ENCODE data around the gene TNFSF11.
"Not testable (repeated sequence)": the region's sequence is repeated elsewhere in the genome, so short reads cannot be mapped to it uniquely, and the experiment has no call there.

Gene TNFSF11, protein sequence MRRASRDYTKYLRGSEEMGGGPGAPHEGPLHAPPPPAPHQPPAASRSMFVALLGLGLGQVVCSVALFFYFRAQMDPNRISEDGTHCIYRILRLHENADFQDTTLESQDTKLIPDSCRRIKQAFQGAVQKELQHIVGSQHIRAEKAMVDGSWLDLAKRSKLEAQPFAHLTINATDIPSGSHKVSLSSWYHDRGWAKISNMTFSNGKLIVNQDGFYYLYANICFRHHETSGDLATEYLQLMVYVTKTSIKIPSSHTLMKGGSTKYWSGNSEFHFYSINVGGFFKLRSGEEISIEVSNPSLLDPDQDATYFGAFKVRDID

DNA sequence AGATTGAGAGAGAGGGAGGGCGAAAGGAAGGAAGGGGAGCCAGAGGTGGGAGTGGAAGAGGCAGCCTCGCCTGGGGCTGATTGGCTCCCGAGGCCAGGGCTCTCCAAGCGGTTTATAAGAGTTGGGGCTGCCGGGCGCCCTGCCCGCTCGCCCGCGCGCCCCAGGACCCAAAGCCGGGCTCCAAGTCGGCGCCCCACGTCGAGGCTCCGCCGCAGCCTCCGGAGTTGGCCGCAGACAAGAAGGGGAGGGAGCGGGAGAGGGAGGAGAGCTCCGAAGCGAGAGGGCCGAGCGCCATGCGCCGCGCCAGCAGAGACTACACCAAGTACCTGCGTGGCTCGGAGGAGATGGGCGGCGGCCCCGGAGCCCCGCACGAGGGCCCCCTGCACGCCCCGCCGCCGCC is at the start of gene TNFSF11:
TNFSF11 (plus strand) TSS at position 142 of the 400 bp plus-strand sequence; CDS start at position 294, 152 bp downstream.
- no peak for DNase-seq

DNA sequence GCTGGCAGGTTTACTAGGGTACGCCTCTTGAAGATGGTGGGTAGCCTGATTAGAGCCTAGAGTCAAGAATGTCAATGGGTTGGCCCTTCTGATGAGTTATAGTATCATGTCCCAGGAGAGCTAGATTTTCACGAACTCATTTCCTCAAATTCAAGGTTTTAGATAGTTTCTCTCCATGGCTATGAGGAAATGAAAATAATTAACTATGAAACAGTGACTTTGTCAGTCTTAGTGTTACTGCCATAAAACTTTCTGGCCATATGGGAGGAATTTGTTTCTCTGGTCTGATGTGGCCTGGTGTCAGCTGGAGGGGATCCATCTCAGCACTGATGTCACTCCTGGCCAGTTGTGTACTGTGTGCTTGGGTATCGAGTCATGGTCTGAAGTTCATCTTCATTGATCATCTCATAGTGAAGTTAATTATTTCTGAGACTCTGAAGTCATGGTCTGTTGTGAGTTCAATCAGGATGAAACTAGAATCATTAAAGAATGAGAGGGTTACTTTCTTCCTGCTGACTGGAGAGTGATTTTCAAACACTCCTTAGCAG is 49.4 kb upstream of the TNFSF11 start:
- DNase-seq: no peak

DNA sequence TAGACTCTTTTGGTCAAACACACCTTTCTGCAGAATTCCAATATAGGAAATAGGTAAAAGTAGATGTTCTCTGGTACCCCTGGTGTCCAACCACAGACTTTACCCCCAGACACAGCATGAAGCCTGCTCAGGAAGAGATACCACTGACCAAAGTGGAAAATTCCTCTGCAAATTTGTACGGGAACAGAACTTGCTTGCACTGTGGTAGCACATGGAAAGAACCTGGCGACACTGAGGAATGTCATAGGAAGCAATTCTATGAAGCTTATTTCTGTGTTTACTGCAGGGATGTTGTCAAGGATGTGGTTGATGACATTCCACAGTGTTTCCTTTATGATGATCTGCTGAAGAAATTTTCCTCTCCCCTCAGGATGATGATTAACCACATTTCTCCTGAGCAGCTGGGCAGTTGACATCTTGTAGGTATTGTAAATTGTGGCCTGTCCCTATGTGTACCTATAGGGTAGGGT is 48.9 kb upstream of the TNFSF11 start:
- DNase-seq: no peak

DNA sequence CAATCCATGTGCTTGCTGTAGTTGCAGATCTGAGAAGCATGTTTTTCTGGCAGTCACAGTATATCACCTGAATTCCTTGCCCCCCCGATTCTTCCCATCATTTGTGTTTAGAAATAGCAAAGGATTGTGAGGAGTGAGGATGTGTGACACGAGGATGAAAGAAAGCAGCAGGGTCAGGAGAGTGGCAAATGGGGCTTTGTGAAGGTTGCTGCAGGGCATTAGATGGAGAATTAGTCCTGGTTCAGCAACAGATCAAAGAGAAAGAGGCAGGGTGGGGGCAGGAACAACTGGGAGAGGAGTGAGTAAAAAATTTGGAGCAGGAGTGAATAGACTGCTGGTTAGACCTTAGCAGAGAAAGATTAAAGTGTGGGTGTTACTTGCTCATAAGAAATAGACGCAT is 47.7 kb upstream of the TNFSF11 start:
- DNase-seq: no peak

DNA sequence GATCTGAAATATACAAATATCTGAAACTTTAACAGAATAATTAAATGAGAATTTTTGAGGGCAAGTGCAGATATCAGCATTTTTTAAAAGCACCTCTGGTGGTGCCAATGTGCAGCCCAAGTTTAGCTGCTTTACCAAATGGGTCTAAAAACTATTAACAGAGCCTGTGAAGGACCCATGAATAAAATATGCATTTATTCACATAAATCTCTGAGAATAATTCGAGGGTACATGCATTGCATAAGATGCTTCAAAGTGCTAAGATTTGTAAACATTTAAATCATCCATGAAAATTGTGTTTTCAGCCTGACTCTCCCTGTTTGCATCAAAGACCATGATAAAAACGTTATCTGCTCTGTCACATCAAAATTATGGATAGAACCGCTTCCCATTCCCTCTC is 47.1 kb upstream of the TNFSF11 start:
- DNase-seq: no peak

DNA sequence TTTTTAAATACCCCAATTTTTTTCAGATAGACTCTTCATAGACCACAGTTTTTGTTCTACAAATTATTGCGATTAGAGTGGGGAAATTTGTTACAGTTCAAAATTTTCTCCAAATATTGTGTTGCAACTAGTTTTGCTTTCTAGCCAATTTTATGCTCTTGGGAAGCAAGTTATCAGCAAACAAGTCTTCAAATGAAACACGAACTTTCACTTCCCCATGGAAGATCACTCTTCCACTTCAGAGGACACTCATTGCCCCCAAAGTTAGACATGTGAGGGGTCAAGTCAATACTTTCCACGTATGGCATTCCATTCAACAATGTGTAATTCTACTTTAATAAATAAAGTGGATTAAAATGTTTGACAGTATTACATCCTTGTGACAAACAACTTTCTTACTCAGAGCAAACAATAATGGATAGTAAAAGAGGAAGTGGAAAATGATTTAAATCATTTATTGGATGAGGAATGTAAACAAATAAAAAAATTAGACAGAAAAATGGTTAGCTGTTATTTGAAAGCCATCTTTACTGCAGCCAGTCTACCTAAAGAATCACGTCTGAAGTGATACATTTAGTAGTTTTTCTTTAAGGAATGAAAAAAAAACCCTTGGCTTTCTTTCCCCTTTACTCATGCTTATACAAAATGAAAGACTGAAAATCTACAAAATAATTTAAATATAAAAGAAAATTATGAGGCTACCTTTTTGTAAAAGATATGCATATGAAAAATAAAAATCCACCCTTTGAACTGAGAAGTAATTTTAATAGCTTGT is 41.2 kb upstream of the TNFSF11 start:
- DNase-seq: no peak

DNA sequence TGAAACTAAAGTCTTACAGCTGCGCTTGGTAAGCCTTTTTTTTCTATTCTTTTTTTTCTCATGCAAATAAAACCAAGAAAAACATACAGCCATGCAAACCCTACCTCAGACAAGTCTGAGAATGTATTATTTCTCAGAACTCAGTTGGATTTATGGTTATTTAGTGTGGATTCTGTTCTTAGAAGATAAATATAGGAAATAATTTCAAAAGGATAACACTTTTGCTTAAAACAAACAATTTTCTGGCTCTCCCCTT is 40.7 kb upstream of the TNFSF11 start:
- no peak for DNase-seq

DNA sequence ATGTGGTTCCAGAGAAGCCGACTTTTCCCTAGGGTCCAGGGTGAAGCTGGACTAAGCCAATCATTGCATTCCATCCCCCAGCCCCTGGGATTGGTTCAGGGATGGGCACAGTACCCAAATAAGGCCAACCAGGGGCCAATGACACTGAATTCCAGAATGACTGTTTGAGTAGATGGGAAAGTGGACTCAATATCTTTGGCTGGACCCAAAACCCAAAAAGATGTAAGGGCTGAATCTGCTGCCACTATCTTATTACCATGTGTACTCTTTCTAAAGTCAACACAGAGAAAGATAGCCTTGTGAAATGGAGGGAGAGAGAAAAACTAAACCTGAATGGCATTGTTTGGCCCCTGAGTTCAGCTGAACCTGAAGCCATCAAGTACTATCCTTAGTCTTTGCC is 39.2 kb upstream of the TNFSF11 start:
- DNase-seq: no peak

DNA sequence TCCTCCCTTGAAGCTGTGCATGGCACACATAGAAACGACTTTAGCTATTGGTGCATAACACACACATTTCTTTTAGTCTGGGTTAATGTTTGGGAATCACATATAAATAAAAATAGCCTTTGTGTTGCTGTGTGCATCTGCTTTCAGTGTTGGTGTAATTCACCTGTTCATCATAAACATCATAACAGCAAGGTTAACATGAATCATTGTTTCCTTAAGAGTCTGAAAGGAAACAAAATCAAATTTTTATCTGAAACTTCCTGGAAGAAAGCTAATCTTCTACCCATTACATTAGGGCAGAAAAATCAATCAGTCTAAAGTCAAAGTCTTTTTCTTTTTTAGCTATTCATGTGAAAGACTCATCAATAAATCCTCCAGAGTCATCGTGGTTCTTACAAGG is 35.0 kb upstream of the TNFSF11 start:
- no peak for DNase-seq

DNA sequence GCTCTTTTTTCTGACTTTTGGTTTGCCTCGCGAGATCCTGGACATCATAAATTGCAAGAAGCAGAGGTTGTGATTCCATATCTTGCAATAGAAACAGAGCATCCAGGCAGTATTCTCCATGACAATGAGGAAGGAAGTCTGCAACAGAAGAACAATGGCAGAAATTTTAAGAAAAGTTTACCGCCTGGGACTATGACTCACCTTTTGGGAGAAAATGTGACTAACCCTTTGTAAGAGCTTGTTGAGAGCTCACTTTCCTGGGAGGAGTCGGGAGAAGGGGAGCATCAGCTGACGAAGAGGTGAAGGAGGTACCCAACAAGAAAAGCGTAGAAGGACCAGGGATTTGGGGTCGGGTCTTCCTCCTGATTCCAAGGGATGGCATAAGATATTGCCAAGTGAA is 34.3 kb upstream of the TNFSF11 start:
- DNase-seq: no peak

DNA sequence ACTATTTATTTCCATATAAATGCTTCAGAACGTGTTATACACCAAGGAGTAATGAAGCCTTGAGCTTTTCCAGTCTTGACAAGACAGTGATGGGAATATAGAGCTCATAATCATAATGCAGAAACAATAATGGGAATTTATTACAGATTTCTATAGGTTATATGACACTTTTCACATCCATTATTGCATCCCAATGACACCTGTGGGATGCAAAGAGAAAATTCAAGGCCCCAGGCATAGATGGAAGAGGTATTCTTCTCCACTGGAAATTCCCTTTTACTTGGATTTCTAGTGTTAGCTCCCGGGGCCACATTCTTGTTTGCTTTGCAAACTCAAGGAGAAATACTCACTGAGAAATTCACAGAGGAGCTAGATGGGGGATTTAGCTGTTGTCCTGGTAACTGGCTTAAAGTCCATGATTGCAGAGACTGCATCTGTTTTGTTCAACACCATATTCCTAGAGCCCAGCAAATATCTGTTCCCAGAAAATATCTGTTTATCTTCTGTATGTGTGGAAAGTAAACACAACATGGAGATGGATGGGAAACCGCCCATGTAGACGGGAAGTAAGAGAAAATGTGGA is 30.6 kb upstream of the TNFSF11 start:
- no peak for DNase-seq

DNA sequence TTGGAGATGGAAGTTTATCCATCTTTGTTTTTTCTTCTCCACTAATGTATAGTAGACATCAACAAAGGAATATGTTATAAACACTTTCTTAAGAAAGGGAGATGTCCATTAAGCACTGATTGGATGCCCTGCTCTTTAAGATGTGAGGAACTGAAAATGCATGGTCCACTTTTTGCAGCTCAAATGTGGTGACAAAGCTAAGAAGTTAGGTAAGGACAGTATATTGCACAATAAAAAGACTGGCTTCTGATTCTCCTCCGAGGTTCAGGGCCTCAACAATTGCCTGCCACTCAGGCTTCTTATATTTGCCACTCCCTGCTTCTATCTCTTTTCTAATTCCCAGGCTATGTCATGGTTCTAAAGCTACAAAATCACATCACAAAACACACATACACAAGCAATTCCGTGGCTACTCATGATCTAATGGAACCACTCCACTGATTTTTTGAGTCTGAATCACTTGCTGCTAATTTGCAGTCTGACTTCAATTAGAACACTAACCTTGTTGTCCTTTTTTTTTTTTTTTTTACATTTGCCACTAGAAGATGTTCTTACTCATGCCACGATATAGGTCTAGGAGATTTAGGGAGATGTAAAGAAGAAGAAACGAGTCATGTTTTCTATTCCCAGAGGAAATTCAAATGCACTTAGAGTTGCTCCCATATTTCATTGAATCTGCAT is 29.6 kb upstream of the TNFSF11 start:
- DNase-seq: no peak

DNA sequence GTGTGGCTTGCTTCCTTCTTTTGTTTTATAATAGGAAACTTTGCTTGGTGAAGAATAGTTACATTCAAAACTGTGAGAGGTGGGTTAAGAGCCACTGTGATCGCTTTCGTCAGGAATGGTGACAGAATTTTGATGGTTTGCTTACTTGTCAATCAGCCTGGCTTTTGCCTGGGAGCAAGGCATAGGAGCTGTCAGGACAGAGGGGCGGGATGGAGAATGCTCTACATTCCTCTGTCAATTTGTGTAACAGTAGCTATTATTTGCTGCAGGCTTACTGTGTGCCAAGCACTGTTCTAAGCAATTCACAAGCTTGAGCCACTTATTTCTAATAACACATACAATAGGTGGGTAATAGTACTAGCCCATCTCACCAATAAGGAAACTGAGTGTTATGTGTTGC is 28.1 kb upstream of the TNFSF11 start:
- no peak for DNase-seq

DNA sequence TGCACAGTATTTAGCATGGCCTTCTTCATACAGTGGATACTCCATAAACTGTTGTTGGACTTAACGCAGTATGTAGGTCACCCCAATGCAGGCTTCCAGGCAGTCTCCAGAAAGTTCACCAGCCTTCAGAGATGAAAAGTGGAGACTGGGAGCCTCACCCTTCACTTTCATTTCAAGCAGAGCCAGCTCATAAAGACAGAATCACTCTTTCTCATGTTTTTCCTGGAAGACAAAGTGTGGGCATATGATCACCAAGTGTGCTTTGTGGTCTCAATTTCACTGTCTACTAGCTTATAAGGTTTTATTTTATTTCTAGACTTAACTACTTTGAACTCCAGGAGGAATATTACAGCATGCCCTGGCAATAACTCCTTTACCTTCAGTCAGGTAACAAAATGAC is 26.3 kb upstream of the TNFSF11 start:
- DNase-seq: no peak

DNA sequence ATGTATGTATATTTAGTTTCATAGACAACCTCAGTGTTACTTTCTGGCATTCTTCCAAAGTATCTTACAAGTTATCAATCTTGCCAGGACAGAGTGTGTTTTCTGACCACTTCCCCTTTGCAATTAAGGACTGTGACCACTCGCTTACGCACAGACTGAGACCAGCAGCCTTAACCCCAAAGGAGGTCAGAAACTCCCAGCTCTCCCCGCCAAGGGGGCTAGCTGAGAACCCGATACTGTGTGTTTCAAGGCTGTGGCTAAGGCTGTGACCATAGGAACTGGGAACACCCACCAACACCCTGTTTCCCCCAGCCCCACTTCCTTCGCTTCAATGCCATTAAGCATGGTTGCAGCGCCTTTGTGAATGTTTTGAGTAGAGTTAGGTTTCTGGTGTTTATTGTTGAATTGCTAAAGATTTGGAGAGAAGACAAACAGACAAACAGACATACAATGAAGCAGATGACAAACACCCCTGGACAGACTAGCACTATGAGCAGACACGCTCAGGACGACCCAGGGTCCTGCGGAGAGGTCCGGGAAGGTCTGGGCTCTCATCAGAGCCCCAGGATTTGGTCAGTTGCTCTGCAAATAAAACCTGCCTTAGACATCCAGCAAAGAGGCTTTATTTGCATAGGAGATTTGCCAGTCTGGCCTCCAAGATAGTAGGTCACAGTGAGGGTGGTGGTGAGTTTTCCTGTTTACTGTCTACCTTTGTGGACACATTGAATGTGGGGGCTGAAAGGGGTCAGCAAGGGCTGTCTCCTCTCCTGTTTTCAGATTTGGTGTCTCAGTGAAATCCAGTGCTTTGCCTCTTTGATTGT is 25.0 kb upstream of the TNFSF11 start:
- no peak for DNase-seq

DNA sequence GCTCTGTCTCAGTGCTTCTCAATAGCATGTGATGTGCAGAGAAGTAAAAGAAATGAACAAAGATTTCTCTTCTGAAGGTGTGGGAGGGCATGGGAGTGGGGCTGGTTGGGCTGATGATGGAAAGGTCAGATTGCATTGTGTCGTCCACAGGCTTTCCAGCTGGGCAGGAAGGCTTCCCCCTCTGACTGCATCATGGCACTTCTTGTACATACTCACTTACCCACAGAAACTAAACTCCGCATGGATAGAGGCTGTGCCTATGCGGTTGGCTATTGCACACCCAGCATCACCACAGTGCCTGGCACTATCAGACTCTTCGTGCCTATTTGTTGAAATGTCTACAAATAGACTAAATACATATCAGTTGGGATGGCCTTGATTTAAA is 24.4 kb upstream of the TNFSF11 start:
- no peak for DNase-seq

DNA sequence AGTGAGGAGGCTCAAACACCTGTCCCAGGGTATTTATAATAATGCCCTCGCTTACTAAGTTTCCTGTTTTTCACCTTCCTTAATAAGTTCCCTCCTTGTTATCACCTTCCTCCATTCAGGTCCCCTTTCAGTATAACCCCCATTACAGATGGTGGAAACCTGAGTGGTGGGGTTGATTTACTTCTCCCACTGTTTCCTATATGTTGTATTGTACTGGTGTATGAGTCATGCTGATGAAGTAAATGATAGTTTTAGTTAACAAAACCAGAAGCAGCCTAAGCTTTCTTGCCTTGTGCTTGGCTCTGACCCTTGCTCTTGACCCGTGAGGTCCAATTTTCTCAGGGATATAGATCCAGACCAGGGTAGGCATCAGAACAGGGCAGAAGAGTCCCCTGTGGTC is 22.3 kb upstream of the TNFSF11 start:
- DNase-seq: no peak

DNA sequence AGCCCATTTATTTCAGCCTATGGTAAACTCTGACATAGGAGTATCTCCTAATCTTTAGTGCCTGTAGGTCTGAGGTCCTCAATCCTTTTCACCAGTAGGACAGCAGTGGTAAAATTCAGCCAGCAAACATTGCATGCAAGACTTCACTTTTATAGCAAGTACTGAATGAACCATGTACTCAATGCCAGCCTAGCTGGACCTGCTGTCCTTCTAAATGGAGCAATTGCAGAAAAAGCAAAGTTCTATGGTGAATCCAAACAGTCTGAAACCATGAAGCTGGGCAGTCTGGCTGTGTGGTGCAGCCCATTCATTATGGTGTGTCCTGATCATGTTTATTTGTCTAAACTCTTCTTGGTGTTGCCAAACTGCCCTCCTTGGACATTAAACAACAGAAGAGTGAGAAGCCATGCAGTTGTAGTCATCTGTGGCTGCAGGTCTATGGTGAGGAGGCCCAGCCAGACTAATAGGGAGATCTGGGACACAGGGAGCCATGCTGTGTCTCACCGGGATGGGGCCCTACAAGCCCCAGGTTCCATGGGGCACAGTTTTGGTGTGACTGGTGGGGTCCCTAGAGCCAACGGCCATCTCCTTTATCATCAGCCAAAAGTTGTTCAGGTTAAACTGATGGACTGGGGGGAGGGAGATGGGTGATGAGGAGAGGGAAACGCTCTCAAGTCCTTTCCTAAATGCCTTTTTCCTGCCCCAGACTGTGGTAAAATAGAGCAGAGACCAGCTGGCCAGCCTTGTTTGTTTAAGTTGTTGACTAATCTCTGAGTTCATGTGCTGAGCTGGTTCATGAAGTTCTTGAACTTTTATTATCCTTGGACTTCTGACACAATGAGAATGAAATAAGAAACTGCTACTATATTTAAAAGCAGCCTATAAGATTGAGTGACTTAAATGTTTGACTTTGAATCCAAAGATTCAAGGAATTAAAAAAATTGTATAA is 20.6 kb upstream of the TNFSF11 start:
- no peak for DNase-seq

DNA sequence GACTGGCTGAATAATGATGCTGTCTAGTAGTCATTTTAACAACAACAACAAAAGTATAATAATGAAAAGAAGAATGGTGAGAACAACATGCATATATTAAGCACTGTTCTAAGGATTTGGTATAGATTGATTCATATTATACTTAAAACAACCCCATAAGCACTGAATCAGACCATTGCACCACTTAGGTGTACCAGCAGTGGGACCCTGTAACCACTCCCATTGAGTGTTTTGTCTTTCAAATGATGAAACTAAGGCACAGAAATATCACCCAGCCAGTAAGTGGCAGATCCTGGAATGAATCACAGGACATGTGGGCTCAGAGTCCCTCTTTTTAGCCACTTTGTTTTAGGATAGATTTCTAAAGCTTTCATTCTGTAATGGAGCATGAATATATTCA is 14.9 kb upstream of the TNFSF11 start:
- no peak for DNase-seq

DNA sequence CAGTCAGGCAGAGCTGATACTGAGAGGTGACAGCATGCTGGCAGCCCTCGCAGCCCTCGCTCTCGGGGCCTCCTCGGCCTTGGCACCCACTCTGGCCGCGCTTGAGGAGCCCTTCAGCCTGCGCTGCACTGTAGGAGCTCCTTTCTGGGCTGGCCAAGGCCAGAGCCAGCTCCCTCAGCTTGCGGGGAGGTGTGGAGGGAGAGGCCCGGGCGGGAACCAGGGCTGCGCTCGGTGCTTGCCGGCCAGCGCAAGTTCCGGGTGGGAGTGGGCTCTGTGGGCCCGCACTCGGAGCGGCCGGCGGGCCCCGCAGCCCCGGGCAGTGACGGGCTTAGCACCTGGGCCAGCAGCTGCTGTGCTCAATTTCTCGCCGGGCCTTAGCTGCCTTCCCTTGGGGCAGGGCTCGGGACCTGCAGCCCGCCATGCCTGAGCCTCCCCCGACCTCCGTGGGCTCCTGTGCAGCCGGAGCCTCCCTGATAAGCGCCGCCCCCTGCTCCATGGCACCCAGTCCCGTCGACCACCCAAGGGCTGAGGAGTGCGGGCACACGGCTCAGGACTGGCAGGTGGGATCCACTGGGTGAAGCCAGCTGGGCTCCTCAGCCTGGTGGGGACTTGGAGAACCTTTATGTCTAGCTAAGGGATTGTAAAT is 14.3 kb upstream of the TNFSF11 start:
- DNase-seq: not testable (repeated sequence)

DNA sequence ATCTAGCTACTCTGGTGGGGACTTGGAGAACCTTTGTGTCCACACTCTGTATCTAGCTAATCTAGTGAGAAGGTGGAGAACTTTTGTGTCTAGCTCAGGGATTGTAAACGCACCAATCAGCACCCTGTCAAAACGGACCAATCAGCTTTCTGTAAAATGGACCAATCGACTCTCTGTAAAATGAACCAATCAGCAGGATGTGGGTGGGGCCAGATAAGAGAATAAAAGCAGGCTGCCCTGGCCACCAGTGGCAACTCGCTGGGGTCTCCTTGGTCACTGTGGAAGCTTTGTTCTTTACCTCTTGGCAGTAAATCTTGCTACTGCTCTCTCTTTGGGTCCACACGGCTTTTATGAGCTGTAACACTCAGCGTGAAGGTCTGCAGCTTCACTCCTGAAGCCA is 13.6 kb upstream of the TNFSF11 start:
- DNase-seq: not testable (repeated sequence)

Data from NCI-H2227 treated with DMSO at 0.1 percent for 48 hours (cell line).